Inflammatory macrophage (primary cell): ENCODE measurements around the gene TMEM106A.
"Not testable (repeated sequence)": the region's sequence is repeated elsewhere in the genome, so short reads cannot be mapped to it uniquely, and the experiment has no call there.

Experiments
- DNase-seq, 2 donors: peaks; one replicate each; pipeline ENCODE4 v3.0.0-alpha.2; 2020 to 2022

TMEM106A gene

DNA sequence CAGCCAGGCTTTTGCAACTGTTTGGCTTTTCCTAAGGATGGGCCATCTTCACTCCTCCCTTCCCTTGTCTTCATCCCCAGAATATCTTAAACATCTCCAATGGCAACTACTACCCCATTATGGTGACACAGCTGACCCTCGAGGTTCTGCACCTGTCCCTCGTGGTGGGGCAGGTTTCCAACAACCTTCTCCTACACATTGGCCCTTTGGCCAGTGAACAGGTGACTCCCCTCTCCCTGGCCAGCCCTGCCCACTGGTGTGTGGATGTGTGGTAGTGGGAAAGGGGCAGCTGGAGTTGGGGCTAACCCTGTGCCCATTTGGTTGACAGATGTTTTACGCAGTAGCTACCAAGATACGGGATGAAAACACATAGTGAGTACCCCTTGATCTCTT, 4.7 kb downstream of the TMEM106A start:
- no peak for DNase-seq

DNA sequence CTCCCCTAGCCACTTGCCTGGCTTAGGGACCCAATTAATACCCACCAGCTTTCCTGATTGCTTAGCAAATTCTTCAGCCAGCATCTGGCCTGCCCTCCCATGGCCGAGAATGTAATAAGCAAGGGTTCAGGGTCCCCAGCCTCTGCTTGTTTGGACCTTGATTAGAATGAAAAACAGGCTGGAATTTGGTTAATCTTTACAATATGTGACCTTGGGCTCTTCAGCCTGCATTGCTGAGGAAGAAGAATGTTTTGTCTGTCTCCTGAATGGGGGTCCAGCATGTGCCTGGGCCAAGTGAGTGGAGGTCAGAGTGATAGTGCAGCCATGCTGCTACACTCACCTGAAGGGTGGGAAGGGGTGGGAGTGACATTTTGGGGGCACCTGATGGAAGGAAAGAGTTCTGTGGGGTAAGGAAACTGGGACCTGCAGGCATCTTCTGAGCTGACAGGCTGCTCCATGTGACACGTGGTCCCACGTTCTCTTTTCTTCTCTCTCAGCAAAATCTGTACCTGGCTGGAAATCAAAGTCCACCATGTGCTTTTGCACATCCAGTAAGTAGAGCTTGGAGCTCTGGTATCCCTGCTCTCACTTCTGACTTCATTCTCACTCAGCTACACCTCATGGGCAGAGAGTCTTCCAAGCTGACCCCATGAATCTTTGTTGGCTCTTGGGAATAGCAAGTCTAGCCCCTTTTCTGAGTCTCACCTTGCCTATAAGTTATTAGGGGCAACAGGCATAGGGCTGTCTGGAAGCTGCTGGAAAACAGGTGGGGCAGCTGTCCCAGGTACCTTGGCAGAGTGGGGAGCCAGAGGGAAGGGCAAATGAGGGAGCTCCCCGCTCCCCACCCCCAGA, 5.3 kb downstream of the TMEM106A start:
- no peak for DNase-seq

DNA sequence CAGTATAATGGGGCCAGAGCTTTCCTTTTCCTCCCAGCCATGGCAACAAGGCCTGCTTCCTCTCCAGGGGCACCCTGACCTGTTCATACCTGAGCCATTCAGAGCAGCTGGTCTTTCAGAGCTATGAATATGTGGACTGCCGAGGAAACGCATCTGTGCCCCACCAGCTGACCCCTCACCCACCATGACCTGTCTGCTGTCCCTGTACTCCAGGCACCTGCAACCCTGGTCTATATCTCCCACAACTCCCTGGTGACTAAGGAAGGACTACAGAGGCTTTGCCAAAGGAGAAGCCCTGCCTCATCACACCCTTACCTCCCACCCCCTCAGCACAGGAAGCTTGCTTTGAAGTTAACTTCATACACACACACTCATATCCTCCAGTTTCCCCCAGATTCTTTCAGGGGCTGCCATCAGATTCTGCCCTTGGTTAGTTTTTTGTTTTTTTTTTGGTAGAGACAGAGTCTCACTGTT, 6.0 kb downstream of the TMEM106A start:
- no peak for DNase-seq

DNA sequence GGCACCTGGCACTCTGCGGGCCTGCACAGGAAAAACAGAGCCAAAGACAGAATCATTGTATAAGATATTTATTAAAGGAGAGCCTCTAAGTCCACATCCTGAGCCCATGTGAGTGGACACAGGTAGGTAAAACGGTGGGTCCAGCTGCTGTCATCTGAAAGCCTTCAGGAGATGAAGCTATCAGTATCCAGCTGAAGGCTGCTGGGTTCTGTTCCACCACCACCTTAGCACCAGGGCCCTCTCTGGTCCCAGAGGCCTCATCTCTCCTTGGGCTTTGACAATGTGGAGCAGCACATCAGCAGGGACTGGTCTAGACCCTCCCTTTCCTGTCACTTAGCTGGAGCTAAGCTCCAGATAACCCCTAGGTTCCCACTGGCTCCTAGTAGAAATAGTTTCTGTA, 7.3 kb downstream of the TMEM106A start:
- DNase-seq: no peak

DNA sequence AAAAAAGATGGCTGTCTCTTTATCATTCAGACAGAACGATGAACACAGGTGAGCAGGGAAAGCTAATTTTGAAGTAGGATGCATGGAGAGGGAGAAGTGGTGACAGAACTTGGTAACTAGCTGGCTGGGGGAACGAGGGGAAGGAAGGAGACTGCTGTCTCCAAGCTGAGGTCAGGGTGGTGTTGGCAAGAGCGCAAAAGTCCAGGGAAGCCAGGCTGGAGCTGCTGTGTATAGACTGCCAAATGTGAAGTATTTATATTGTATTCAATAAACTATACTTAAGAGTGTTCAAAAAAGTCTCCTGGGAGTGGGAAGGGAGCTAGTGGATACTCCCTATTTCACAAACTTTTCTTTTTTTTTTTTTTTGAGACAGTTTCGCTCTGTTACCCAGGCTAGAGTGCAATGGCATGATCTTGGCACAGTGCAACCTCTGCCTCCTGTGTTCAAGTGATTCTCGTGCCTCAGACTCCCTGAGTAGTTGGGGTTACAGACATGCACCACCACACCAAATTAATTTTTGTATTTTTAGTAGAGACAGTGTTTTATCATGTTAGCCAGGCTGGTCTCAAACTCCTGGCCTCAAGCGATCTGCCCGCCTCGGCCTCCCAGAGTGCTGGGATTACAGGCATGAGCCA, 8.2 kb downstream of the TMEM106A start:
- no peak for DNase-seq

DNA sequence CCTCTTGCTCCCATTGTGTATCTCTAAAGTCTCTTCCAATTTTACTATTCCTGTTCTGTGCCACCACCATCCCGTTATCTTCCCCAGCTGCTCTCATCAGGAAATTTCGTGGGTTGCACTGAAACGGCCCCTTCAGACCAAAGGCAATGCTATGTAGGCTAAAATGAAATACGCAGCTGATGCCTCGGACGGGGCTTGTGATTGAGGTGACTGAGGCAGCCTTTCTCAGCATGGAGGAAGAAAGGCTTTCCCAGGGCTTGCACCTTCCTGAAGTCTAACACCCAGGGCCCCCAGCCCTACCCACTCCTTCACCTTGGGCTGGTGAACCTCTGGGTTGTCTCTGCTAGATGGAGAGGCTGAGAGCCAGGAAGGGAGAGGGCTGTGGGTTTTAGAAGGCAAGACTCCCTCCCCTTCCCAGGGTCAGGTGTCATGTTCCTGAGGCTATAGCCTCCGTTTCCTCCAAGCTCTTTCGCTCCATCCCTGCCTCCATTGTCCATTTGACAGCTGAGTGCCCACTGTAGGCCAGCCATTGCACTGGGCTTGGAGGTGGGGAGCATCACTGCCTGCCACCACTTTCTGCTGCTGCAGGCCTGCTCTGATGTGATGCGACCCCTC, 8.9 kb downstream of the TMEM106A start:
- DNase-seq: no peak

DNA sequence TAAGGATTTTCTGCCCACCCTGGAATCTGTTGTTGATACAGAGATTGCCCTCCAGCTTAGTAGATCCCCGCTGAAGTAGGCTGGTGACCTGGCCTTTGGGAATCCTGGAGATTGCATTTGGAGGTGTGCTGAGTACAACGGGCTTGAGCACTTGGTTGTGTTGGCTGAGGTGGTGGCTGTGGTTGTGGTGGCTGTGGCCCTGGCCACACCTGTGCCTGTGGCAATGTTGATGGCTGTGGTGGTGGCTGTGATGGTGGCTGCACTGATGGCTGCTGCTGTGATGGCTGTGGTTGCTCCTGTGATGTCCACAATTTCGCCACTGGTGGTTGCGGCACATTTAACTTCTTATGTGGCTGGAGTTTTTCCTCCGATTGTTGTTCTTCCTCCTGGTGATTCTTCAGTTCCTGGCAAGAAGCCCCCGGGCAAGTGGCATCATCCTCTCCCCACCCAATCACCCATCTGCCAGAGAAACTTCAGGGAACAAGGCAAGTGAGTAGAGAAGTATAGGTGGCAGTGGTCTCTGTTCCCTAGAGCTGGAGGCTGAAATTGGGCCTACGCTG, 12.6 kb downstream of the TMEM106A start:
- no peak for DNase-seq

- no peak for DNase-seq
Observed at GRCh38 chr17:43226393-43226792, 14.7 kb downstream of the TMEM106A start.

GRCh38 chr17:43228020-43228782, 16.5 kb downstream of the TMEM106A start, which contains the start of gene CCDC200:
TSS of gene CCDC200 (minus strand) at chr17:43228623. CDS start at chr17:43228554, 69 bp downstream.
- DNase-seq: not testable (repeated sequence)

- not testable (repeated sequence) for DNase-seq
Observed at GRCh38 chr17:43231205-43232020, 19.7 kb downstream of the TMEM106A start.

DNA sequence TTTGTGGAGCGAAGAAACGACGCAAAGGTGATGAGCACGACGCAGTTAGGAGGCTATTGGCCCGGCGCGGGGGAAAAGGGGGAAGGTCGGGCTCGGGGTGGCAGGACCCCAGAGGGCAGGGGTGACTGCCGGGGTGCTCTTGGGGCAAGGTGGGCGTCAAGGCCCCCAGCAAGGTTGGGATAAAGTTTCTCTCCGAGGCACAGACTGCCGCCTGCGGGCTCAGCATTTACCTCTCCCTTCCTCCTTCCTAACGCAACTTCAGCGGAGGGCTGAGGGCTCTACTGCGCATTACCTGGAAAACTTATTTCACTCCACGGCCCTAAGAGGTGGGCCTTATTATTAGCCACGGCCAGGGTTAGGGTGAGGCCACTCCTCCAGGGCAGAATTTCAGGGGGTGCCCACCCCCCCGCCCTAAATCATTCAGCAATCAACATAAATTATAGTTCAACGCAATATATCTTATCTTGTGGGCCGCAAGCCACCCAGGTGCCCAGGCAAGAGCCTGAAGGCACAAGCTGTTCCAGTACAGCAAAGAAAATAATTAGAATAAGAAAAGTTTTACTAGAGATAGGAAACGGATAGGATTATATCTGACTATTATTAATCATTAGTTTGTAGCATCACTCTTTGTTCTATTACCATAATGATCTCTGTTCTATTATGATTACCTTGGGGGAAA, 20.5 kb downstream of the TMEM106A start:
- not testable (repeated sequence) for DNase-seq

- DNase-seq: not testable (repeated sequence)
Observed at GRCh38 chr17:43233263-43233662, 21.6 kb downstream of the TMEM106A start.

- not testable (repeated sequence) for DNase-seq
Observed at GRCh38 chr17:43233877-43234276, 22.2 kb downstream of the TMEM106A start, which contains the start of gene RNU2-1. TSS of gene RNU2-1 (minus strand) at chr17:43233977.

GRCh38 chr17:43239597-43239996, 27.9 kb downstream of the TMEM106A start:
- DNase-seq: not testable (repeated sequence)

DNA sequence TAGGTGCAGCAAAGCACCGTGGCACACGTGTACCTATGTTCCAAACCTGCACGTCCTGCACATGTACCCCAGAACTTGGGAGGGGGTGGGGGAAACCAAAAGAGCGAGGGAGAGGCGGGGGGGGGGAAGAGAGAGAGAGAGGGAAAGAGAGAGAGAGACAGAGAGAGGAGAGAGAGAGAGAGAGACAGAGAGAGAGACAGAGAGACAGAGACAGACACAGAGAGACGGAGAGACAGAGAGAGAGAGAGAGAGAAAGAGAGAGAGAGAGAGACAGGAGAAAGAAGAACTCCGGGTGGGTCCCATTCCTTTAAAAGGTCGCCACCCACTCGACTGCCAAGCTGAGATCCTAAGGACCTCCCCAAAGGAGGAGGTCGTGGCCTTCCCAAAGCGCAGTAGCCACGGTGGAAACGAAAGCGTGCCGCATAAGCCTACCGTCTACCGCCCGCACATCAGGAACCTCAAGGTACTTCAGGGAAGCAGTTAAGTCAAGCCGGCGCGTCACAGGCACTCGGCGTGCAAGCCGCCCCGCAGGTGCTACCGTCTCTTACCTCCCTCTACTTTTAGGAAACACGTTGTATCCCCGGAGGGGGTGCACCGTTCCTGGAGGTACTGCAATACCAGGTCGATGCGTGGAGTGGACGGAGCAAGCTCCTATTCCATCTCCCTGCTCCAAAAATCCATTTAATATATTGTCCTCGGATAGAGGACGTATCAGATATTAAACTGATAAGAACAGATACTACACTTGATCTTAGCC, 29.1 kb downstream of the TMEM106A start:
- DNase-seq: not testable (repeated sequence)

DNA sequence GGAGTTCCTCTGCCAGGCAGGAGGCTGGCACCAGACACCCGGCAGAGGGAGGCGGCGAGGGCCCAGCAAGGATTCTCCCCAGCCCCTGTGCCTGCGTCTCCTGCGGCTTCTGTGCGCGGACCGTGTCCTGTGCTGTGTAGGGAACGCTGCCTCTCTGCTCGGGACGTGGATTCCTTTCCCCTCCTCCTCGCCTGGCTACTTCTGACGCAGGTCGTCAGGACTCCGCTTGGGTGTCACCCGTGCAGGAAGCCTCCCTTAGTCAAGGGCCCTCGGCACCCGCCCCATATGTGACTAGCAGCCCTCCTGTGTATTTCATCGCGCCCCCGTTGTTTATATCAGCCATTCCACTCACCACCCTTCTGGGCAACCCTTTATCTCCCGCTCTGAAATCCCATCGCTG, 34.8 kb downstream of the TMEM106A start:
- DNase-seq: not testable (repeated sequence)
